ENCODE measurements around the gene ACSF3.

Gene ACSF3

GRCh38 chr16:89100601-89101302, 7.1 kb downstream of the ACSF3 start:
- ChIA-PET CTCF (no interaction called here), POLR2A (no interaction called here)
- H3K36me3 ChIP-seq (ENCODE audit: control insufficient read depth in 2 of 2, insufficient read depth in 1 of 2, low read length in 2 of 2), result peaks cover 0 to 66% of the 10 kb centered on the region in 2 experiments; a peak in 1 of 3 replicates
- no peak overlapping the region for H3K27ac ChIP-seq (ENCODE audit: extremely low read depth, low read depth, low read length)
- no peaks in the 10 kb centered on the region for H3K9me3 ChIP-seq (ENCODE audit: control insufficient read depth, insufficient read depth, low read depth, low read length)
- H3K4me1 ChIP-seq (ENCODE audit: control insufficient read depth, insufficient read depth, low read length), result peaks cover 11% of the 10 kb centered on the region; the same call in 1 of the 2 replicates
- no peak overlapping the region for H3K4me3 ChIP-seq (ENCODE audit: low read depth, low read length)
- TF ChIP-seq REST (tag by site-specific recombination; IDR thresholded peaks at IDR 0.05) (no peak), ZNF335 (tag by site-specific recombination; conservative IDR thresholded peaks at IDR 0.05) (no peak), ZNF837 (tag by site-specific recombination; IDR thresholded peaks at IDR 0.05) (no peak), ZNF266 (tag by site-specific recombination; IDR thresholded peaks at IDR 0.05; ENCODE audit: low read depth) (no peak)

- Histone ChIP-seq H3K36me3 (ENCODE audit: control insufficient read depth in 2 of 2, insufficient read depth in 1 of 2, low read length in 2 of 2) (peaks cover 3 to 66% of the 10 kb centered on the region in 2 experiments; a peak in 2 of 3 replicates), H3K27ac (ENCODE audit: extremely low read depth, low read depth, low read length) (no peak overlapping the region), H3K4me1 (ENCODE audit: control insufficient read depth, insufficient read depth, low read length) (peaks cover 11% of the 10 kb centered on the region; the same call in 1 of the 2 replicates), H3K9me3 (ENCODE audit: control insufficient read depth, insufficient read depth, low read depth, low read length) (no peaks in the 10 kb centered on the region), H3K4me3 (ENCODE audit: low read depth, low read length) (no peak overlapping the region)
- TF ChIP-seq ZNF26 (tag by site-specific recombination; IDR thresholded peaks at IDR 0.05) (no peak), ZNF792 (tag by site-specific recombination; IDR thresholded peaks at IDR 0.05) (no peak), ZNF416 (tag by site-specific recombination; IDR thresholded peaks at IDR 0.05) (no peak), HIC1 (tag by site-specific recombination; IDR thresholded peaks at IDR 0.05) (no peak), ZNF600 (tag by site-specific recombination; IDR thresholded peaks at IDR 0.05) (no peak)
- ChIA-PET POLR2A (interaction anchor here (1.3 kb wide), 1 partner anchor 8 kb away, joined by 3 read pairs; the partner anchor contains the start of gene ACSF3), CTCF (no interaction called here)
Measured at GRCh38 chr16:89101303-89102040, 7.8 kb downstream of the ACSF3 start.

- Histone ChIP-seq H3K27ac (ENCODE audit: extremely low read depth, low read depth, low read length) (no peak overlapping the region), H3K4me1 (ENCODE audit: control insufficient read depth, insufficient read depth, low read length) (peaks cover 11% of the 10 kb centered on the region; the same call in 1 of the 2 replicates), H3K4me3 (ENCODE audit: low read depth, low read length) (no peak overlapping the region), H3K9me3 (ENCODE audit: control insufficient read depth, insufficient read depth, low read depth, low read length) (no peaks in the 10 kb centered on the region), H3K36me3 (ENCODE audit: control insufficient read depth in 2 of 2, insufficient read depth in 1 of 2, low read length in 2 of 2) (peaks cover 3 to 72% of the 10 kb centered on the region in 2 experiments; a peak in 2 of 3 replicates)
- ChIA-PET CTCF (no interaction called here), POLR2A (interaction anchor here (1.3 kb wide), 1 partner anchor 9 kb away, joined by 3 read pairs; the partner anchor contains the start of gene ACSF3)
- TF ChIP-seq KLF8 (tag by site-specific recombination; IDR thresholded peaks at IDR 0.05) (no peak), REST (tag by site-specific recombination; IDR thresholded peaks at IDR 0.05) (no peak), ZNF426 (tag by site-specific recombination; IDR thresholded peaks at IDR 0.05) (no peak), ZNF544 (tag by site-specific recombination; IDR thresholded peaks at IDR 0.05) (no peak), ZNF558 (tag by site-specific recombination; IDR thresholded peaks at IDR 0.05) (no peak), ZNF791 (tag by site-specific recombination; IDR thresholded peaks at IDR 0.05) (no peak), ZNF768 (tag by site-specific recombination; IDR thresholded peaks at IDR 0.05) (no peak), EGR2 (tag by site-specific recombination; IDR thresholded peaks at IDR 0.05; ENCODE audit: low read depth) (no peak), REPIN1 (tag by site-specific recombination; IDR thresholded peaks at IDR 0.05; ENCODE audit: low read depth) (no peak), ZNF416 (tag by site-specific recombination; IDR thresholded peaks at IDR 0.05) (no peak), ZNF223 (tag by site-specific recombination; IDR thresholded peaks at IDR 0.05) (no peak)
Measured at GRCh38 chr16:89102041-89102471, 8.4 kb downstream of the ACSF3 start.
